ENCODE data around the gene DYRK1B.
A peak's percentile ranks its signal among the peaks of the same experiment; 100 is the strongest.

- peak in 2 of 4 experiments; percentile 30 to 43 for TF ChIP-seq CTCF (IDR thresholded peaks at IDR 0.05)
- TF ChIP-seq POLR2AphosphoS5 (IDR thresholded peaks at IDR 0.05) = peak; percentile 95
These were observed 9.5 kb downstream of the DYRK1B start for GRCh38 chr19:39824143-39825092.
